Measurements from ENCODE around the gene HS3ST2.

- TF ChIP-seq CTCF (IDR thresholded peaks at IDR 0.05; ENCODE audit: insufficient read depth, low read depth, low read length), result no peak
- no peak for TF ChIP-seq EZH2 (IDR thresholded peaks at IDR 0.05; ENCODE audit: insufficient read depth, low read length)
Observed at GRCh38 chr16:22804893-22805292, 9.1 kb upstream of the HS3ST2 start.
